ENCODE results near the gene TMEM229B. TPM values are rescaled to one million over a fixed set of nuclear protein-coding genes. Genes with fewer than 3 reads are reported as not detected.

Gene TMEM229B
- total RNA-seq, 1 donor from 2014 or later, result 0.75 TPM

DNA sequence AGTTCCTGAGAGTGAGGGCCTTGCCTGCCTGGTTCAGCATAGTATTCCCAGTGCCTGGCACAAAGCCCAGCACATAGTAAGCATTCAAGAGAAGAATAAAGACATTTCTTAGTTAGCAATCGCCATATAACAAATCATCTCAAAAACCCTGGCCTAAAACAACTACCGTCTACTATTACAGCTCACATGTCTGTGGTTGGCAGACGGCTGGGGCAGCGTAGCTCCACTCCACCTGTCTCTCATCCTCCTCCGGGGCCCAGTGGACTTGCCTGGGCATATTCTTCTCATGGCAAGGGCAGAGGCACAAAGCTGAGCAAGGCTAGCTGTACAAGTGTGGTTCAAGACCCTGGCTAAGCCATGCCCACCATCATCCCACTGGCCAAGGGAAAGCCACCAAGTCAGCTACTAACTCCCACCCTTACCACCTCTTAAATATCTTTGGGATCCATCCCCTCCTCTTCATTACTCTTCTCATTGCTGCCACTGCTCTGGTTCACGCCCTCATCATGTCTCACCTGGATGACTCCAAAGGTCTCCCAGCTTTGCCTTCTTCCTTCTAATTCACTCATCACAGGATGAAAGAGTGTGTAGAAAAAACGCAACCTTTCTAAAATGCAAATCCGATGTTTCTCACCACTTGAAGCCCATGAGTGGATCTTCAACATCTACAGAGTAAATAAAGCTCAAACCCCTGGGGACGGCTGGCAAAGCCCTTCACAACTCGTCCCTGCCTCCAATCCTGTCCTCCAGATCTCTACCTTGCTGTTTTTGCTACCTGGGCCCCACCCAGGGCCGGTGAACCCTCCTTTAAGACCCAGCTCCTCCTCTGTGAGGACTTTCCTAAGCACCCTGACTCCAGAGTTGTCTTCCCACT, 10.4 kb downstream of the TMEM229B start:
- intact Hi-C loops (cut with micrococcal nuclease), result no loop called here
- H3K27me3 Mint-ChIP-seq (ENCODE audit: low read depth), result peaks cover 3% of the 10 kb centered on the region
- DNase-seq (ENCODE audit: low spot score), result no peak
- H3K4me1 Mint-ChIP-seq (ENCODE audit: low read depth), result peaks cover 2% of the 10 kb centered on the region
- H3K27ac Mint-ChIP-seq, result no peak overlapping the region
- H3K4me3 Mint-ChIP-seq (ENCODE audit: low read depth), result no peak overlapping the region
- H3K9me3 Mint-ChIP-seq, result no peaks in the 10 kb centered on the region
- H3K36me3 Mint-ChIP-seq (ENCODE audit: low read depth), result no peaks in the 10 kb centered on the region

DNA sequence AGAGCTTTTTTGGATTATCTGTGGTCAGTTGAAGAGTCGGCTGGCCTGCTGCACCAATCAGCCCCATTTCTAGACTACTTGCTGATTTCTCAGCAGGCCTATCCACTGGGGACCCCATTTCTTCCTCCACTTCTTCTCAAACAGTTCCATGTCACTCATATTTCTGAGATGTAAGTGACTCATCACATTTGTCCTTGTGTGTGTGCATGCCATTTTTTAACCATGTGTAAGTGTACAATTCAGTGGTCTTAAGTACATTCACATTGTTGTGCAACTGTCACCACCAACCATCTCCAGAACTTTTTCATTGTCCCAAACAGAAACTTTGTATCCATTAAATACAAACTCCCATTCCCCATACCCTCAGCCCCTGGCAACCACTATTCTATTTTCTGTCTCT, 14.2 kb downstream of the TMEM229B start:
- H3K9me3 Mint-ChIP-seq, result no peaks in the 10 kb centered on the region
- H3K4me3 Mint-ChIP-seq (ENCODE audit: low read depth), result no peak overlapping the region
- H3K36me3 Mint-ChIP-seq (ENCODE audit: low read depth), result no peaks in the 10 kb centered on the region
- H3K27me3 Mint-ChIP-seq (ENCODE audit: low read depth), result no peaks in the 10 kb centered on the region
- DNase-seq (ENCODE audit: low spot score), result no peak
- H3K27ac Mint-ChIP-seq, result no peak overlapping the region
- H3K4me1 Mint-ChIP-seq (ENCODE audit: low read depth), result no peaks in the 10 kb centered on the region
- intact Hi-C loops (cut with micrococcal nuclease), result no loop called here

- H3K4me1 Mint-ChIP-seq (ENCODE audit: low read depth), result no peaks in the 10 kb centered on the region
- no peak for DNase-seq (ENCODE audit: low spot score)
- intact Hi-C loops (cut with micrococcal nuclease), result no loop called here
- H3K9me3 Mint-ChIP-seq, result no peaks in the 10 kb centered on the region
- no peaks in the 10 kb centered on the region for H3K27me3 Mint-ChIP-seq (ENCODE audit: low read depth)
- H3K27ac Mint-ChIP-seq, result no peak overlapping the region
- no peak overlapping the region for H3K4me3 Mint-ChIP-seq (ENCODE audit: low read depth)
- no peaks in the 10 kb centered on the region for H3K36me3 Mint-ChIP-seq (ENCODE audit: low read depth)
Measured at GRCh38 chr14:67473290-67474082, 15.0 kb downstream of the TMEM229B start.

- Mint-ChIP-seq H3K27me3 (ENCODE audit: low read depth) (no peaks in the 10 kb centered on the region), H3K9me3 (no peaks in the 10 kb centered on the region), H3K36me3 (ENCODE audit: low read depth) (no peaks in the 10 kb centered on the region), H3K4me3 (ENCODE audit: low read depth) (no peak overlapping the region), H3K4me1 (ENCODE audit: low read depth) (no peaks in the 10 kb centered on the region), H3K27ac (no peak overlapping the region)
- intact Hi-C loops (cut with micrococcal nuclease), result no loop called here
- DNase-seq (ENCODE audit: low spot score), result no peak
Measured at GRCh38 chr14:67472726-67473125, 15.8 kb downstream of the TMEM229B start.

DNA sequence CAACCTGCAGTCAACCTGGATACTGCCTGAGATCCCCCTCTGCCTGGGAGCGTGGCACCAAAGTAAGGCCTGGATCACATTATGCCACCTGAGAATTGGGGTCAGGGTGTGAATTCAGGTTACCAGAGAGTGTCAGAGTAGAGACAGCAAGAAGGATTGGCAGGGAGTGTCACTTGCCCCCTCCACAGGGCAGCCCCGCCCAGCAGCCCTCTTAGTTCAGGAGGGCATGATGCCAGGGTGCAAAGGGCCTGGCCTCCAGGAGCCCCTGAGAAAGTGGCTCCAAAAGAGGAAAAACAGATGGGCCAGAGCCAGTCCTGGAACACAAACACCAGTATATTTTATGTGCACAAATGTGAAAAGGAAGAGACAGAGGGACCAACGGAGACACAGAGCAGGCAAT, 18.6 kb downstream of the TMEM229B start:
- intact Hi-C loops (cut with micrococcal nuclease), result no loop called here
- no peaks in the 10 kb centered on the region for H3K36me3 Mint-ChIP-seq (ENCODE audit: low read depth)
- H3K4me1 Mint-ChIP-seq (ENCODE audit: low read depth), result peaks cover 3% of the 10 kb centered on the region
- H3K9me3 Mint-ChIP-seq, result no peaks in the 10 kb centered on the region
- H3K27me3 Mint-ChIP-seq (ENCODE audit: low read depth), result peaks cover 3% of the 10 kb centered on the region
- H3K4me3 Mint-ChIP-seq (ENCODE audit: low read depth), result no peak overlapping the region
- DNase-seq (ENCODE audit: low spot score), result no peak
- no peak overlapping the region for H3K27ac Mint-ChIP-seq

GRCh38 chr14:67468378-67468730, 20.2 kb downstream of the TMEM229B start:
- H3K4me1 Mint-ChIP-seq (ENCODE audit: low read depth), result peaks cover 8% of the 10 kb centered on the region
- no peak overlapping the region for H3K4me3 Mint-ChIP-seq (ENCODE audit: low read depth)
- H3K9me3 Mint-ChIP-seq, result no peaks in the 10 kb centered on the region
- no peaks in the 10 kb centered on the region for H3K36me3 Mint-ChIP-seq (ENCODE audit: low read depth)
- no peak overlapping the region for H3K27ac Mint-ChIP-seq
- no peak for DNase-seq (ENCODE audit: low spot score)
- H3K27me3 Mint-ChIP-seq (ENCODE audit: low read depth), result peaks cover 9% of the 10 kb centered on the region
- intact Hi-C loops (cut with micrococcal nuclease), result no loop called here

DNA sequence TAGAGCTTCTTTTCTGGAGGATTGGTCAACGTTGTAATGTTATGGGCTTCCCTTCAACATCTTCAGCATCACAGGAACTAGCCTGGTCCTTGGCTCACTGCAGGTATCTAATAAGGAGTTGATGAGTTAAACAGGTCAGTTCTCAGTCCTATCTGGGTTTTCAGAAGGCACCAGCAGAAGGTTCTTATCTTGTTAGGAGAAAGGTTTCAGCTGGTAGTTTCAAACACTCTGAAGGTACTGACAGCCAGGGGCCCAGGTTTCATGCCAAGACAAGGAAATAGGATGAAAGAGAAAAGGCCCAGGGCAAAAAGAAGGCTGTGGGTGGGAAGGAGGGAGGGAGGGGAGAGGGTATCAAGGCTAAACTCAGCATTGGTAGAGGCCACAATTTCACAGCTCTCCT, 21.4 kb downstream of the TMEM229B start:
- peaks cover 8% of the 10 kb centered on the region for H3K4me1 Mint-ChIP-seq (ENCODE audit: low read depth)
- no peak overlapping the region for H3K4me3 Mint-ChIP-seq (ENCODE audit: low read depth)
- no peaks in the 10 kb centered on the region for H3K9me3 Mint-ChIP-seq
- DNase-seq (ENCODE audit: low spot score), result no peak
- no peak overlapping the region for H3K27ac Mint-ChIP-seq
- intact Hi-C loops (cut with micrococcal nuclease), result no loop called here
- no peaks in the 10 kb centered on the region for H3K36me3 Mint-ChIP-seq (ENCODE audit: low read depth)
- H3K27me3 Mint-ChIP-seq (ENCODE audit: low read depth), result peaks cover 9% of the 10 kb centered on the region

DNA sequence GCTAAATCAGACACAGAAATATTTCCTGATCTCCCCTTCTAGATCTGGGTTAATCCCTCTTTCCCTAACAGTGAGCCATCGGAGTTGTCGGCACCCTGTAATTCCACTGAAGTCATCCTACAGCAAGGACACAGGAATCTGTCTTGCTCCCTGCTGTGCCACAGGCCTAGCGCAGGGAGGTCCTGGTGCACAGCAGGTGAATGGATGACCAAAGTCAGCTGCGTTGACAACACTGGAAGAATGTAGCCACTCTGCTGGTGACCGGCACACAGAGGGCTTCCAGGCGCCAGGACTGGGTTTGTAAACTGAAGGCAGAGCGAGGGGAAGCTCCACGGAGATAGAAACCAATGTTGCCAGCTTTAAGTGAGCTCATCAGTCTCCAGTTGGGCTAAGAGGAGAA, 23.6 kb downstream of the TMEM229B start:
- Mint-ChIP-seq H3K4me1 (ENCODE audit: low read depth) (peaks cover 12% of the 10 kb centered on the region), H3K27me3 (ENCODE audit: low read depth) (peaks cover 9% of the 10 kb centered on the region), H3K4me3 (ENCODE audit: low read depth) (no peak overlapping the region), H3K36me3 (ENCODE audit: low read depth) (no peaks in the 10 kb centered on the region), H3K27ac (no peak overlapping the region), H3K9me3 (no peaks in the 10 kb centered on the region)
- intact Hi-C loops (cut with micrococcal nuclease), result no loop called here
- DNase-seq (ENCODE audit: low spot score), result no peak

GRCh38 chr14:67464377-67464776, 24.1 kb downstream of the TMEM229B start:
- Mint-ChIP-seq H3K9me3 (no peaks in the 10 kb centered on the region), H3K27ac (no peak overlapping the region), H3K27me3 (ENCODE audit: low read depth) (peaks cover 9% of the 10 kb centered on the region), H3K4me1 (ENCODE audit: low read depth) (peaks cover 12% of the 10 kb centered on the region), H3K36me3 (ENCODE audit: low read depth) (no peaks in the 10 kb centered on the region), H3K4me3 (ENCODE audit: low read depth) (no peak overlapping the region)
- DNase-seq (ENCODE audit: low spot score), result no peak
- intact Hi-C loops (cut with micrococcal nuclease), result no loop called here

GRCh38 chr14:67463900-67464299, 24.6 kb downstream of the TMEM229B start:
- H3K4me3 Mint-ChIP-seq (ENCODE audit: low read depth), result no peak overlapping the region
- intact Hi-C loops (cut with micrococcal nuclease), result no loop called here

GRCh38 chr14:67461996-67462395, 26.5 kb downstream of the TMEM229B start:
- Mint-ChIP-seq H3K27me3 (ENCODE audit: low read depth) (peaks cover 7% of the 10 kb centered on the region), H3K4me1 (ENCODE audit: low read depth) (peaks cover 9% of the 10 kb centered on the region), H3K4me3 (ENCODE audit: low read depth) (no peak overlapping the region), H3K36me3 (ENCODE audit: low read depth) (no peaks in the 10 kb centered on the region), H3K9me3 (no peaks in the 10 kb centered on the region), H3K27ac (no peak overlapping the region)
- no peak for DNase-seq (ENCODE audit: low spot score)
- intact Hi-C loops (cut with micrococcal nuclease), result no loop called here

More at GRCh38 chr14:67463900-67464299, 24.6 kb downstream of the TMEM229B start:
- no peak overlapping the region for H3K27ac Mint-ChIP-seq
- H3K27me3 Mint-ChIP-seq (ENCODE audit: low read depth), result peaks cover 9% of the 10 kb centered on the region
- no peak for DNase-seq (ENCODE audit: low spot score)
- H3K36me3 Mint-ChIP-seq (ENCODE audit: low read depth), result no peaks in the 10 kb centered on the region
- H3K4me1 Mint-ChIP-seq (ENCODE audit: low read depth), result peaks cover 12% of the 10 kb centered on the region
- no peaks in the 10 kb centered on the region for H3K9me3 Mint-ChIP-seq

GRCh38 chr14:67461341-67461985, 27.1 kb downstream of the TMEM229B start:
- no peaks in the 10 kb centered on the region for H3K36me3 Mint-ChIP-seq (ENCODE audit: low read depth)
- no peak for DNase-seq (ENCODE audit: low spot score)
- intact Hi-C loops (cut with micrococcal nuclease), result no loop called here
- H3K27ac Mint-ChIP-seq, result no peak overlapping the region
- H3K4me1 Mint-ChIP-seq (ENCODE audit: low read depth), result peaks cover 9% of the 10 kb centered on the region
- H3K4me3 Mint-ChIP-seq (ENCODE audit: low read depth), result no peak overlapping the region
- no peaks in the 10 kb centered on the region for H3K9me3 Mint-ChIP-seq
- H3K27me3 Mint-ChIP-seq (ENCODE audit: low read depth), result peaks cover 6% of the 10 kb centered on the region

DNA sequence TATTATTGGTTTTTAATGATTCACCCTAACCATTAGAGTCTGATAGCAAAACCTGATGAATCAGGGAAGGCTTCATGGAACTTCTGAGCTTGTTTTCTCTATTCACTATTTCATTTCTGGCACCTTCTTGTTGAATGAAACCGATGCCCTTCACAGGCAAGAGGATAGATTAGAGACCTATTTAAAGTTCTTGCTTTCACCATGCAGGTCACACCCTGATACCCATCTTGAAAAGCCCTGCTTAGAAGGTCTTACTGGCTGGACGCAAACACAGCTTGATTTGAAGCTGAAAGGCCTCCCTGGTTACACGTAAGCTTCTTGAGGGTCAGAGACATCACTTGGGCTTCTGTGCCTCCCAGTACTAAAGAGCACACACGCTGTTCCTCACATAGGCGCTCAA, 29.2 kb downstream of the TMEM229B start:
- Mint-ChIP-seq H3K36me3 (ENCODE audit: low read depth) (no peaks in the 10 kb centered on the region), H3K27ac (no peak overlapping the region), H3K27me3 (ENCODE audit: low read depth) (peaks cover 2% of the 10 kb centered on the region), H3K9me3 (no peaks in the 10 kb centered on the region), H3K4me3 (ENCODE audit: low read depth) (no peak overlapping the region), H3K4me1 (ENCODE audit: low read depth) (peaks cover 5% of the 10 kb centered on the region)
- intact Hi-C loops (cut with micrococcal nuclease), result no loop called here
- DNase-seq (ENCODE audit: low spot score), result no peak

Data from activated T-helper 2 cell treated with anti-CD3 and anti-CD28 coated beads, Interferon-gamma antibody, Interleukin-2, Interleukin-4, amounts not matched to agents 10 μg/mL and 5 μg/mL and 100 μg/mL, durations not matched to agents 14 hours and 24 hours and 36 hours (primary cell).